HG02588 (cell line): Measurements from ENCODE around the gene SNU13.
"Not testable (repeated sequence)": the region's sequence is repeated elsewhere in the genome, so short reads cannot be mapped to it uniquely, and the experiment has no call there.

Experiments
- ATAC-seq: cut with Tn5 transposase; IDR thresholded peaks from one replicate; pipeline ENCODE4 v1.9.1; 2021; ENCODE audit warnings: mild to moderate bottlenecking, moderate library complexity; ENCODE audit not compliant: unreplicated experiment

The SNU13 gene

DNA sequence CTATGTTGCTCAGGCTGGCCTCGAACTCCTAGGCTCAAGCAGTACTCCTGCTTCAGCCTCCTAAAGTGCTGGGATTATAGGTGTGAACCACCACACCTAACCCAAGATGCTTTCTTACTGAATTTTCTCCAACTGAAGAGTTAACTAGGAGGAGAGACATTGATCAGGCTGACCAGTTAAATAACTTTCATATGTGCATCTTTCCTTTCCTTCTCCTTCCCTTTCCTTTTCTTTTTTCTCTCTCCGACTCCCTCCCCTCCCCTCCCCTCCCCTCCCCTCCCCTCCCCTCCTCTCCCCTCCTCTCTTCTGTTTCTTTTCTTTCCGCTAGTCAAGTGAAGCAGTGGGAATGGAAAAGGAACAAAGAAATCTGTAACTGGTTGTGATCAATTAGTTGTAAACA lies 40.9 kb downstream of the SNU13 start:
- no peak for ATAC-seq

GRCh38 chr22:41642331-41643110 lies 46.1 kb downstream of the SNU13 start:
- no peak for ATAC-seq

DNA sequence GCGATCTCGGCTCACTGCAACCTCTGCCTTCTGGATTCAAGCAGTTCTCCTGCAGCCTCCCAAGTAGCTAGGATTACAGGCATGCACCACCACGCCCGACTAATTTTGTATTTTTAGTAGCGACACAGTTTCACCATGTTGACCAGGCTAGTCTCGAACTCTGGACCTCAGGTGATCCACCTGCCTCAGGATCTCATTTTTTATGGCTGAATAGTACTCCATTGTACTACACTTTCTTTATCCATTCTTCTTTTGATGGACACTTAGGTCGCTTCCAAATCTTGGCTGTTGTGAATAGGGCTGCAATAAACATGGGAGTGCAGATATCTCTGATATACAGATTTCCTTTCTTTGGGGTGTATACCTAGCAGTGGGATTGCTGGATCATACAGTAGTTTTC lies 46.8 kb downstream of the SNU13 start:
- no peak for ATAC-seq

DNA sequence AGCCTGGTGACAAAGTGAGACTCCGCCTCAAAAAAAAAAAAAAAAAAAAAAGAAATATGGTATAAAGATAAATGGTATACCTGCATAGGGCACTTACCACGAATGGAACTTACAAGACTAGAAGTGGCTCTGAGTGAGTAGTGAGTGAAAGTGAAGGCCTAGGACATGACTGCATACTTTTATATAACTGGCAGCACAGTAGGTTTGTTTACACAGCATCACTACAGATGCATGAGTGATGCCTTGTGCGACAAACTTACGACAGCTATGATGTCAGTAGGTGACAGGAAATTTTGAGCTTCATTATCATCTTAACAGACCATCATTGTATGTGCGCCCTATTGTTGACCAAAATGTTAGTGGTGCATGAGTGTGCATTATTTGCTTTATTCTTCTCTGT lies 49.9 kb downstream of the SNU13 start:
- ATAC-seq = no peak

DNA sequence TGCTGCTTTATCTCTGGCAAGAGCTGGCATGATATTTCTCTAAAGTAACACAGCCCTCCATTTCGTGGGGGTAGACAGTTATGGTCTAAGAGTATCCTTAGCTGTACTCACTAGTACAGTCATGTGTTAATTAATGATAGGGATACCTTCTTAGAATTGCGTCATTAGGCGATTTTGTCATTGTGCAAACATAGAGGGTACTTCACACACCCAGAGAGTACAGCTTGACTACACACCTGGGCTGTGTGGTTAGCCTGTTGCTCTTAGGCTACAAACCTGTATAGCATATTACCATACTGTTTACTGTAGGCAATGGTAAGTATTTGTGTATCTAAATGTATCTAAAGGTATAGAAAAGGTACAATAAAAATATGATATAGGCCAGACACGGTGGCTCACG lies 50.5 kb downstream of the SNU13 start:
- ATAC-seq = no peak

DNA sequence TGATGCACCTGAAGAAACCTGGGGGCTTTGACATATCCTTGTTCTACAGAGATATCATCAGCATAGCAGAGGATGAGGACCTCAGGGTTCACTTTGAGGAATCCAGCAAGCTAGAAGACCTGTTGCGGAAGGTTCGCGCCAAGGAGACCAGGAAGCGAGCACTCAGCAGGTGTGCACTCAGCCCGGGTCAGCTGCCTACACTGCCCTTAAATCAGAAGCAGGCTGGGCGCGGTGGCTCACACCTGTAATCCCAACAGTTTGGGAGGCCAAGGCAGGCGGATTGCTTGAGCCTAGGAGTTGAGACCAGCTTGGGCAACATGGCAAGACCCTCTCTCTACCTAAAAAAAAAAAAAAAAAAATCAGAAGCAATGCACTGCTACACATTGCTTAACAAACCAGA lies 51.0 kb downstream of the SNU13 start:
- ATAC-seq = not testable (repeated sequence)

DNA sequence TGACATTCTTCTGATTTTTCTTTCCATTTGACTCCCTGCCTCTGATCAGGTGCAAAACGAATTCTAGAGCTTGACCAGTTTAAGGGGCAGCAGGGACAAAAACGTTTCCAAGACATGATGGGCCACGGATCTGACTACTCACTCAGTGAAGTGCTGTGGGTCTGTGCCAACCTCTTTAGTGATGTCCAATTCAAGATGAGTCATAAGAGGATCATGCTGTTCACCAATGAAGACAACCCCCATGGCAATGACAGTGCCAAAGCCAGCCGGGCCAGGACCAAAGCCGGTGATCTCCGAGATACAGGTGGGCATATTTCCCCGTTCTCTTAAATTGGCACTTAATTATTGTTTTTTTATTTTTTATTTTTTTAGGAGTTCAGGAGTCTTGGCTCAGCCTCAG lies 52.2 kb downstream of the SNU13 start:
- no peak for ATAC-seq

DNA sequence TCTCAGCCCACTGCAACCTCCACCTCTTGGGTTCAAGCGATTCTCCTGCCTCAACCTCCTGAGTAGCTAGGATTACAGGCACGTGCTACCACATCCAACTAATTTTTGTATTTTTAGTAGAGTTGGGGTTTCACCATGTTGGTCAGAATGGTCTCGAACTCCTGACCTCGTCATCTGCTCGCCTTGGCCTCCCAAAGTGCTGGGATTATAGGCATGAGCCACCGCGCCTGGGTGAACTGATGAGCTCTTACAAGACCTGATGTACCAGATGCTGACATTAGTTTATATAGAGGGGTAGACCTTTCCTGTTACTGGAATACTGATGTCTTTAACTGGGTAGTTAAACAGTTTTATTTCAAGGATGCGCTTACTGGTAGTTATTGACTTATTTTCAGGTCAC lies 54.1 kb downstream of the SNU13 start:
- ATAC-seq = not testable (repeated sequence)

- ATAC-seq = not testable (repeated sequence)
Measured at GRCh38 chr22:41631615-41632014, 57.1 kb downstream of the SNU13 start.

DNA sequence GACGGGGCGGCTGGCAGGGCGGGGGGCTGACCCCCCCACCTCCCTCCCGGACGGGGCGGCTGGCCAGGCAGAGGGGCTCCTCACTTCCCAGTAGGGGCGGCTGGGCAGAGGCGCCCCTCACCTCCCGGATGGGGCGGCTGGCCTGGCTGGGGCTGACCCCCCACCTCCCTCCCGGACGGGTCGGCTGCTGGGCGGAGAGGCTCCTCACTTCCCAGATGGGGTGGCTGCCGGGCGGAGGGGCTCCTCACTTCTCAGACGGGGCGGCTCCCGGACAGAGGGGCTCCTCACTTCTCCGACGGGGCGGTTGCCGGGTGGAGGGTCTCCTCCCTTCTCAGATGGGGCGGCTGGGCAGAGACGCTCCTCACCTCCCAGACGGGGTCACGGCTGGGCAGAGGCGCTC lies 57.6 kb downstream of the SNU13 start:
- not testable (repeated sequence) for ATAC-seq

DNA sequence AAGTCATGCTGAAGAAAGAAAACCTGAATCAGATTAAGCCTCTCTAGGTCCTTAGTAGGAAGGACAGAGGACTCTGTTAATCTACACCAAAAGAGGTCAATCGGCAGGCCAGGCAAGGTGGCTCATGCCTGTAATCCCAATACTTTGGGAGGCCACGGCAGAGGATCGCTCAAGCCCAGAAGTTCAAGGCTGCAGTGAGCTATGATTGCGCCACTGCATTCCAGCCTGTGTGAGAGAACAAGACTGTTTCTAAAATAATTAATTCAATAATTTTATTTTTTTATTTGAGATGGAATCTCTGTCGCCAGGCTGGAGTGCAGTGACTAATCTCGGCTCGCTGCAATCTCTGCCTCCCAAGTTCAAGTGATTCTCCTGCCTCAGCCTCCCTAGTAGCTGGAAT lies 63.1 kb downstream of the SNU13 start:
- no peak for ATAC-seq
